Lower lobe of right lung (tissue), 2 donors: ENCODE data around the gene SASH1. TPM values are rescaled to one million over a fixed set of nuclear protein-coding genes. Genes with fewer than 3 reads are reported as not detected.
A peak's percentile ranks its signal among the peaks of the same experiment; 100 is the strongest.

ENCODE experiments used
- ATAC-seq, 2 donors: fragments of 200-7000 bp; cut with Tn5 transposase; one replicate each; pipeline ENCODE4 v1.9.1; 2020 to 2022; ENCODE audit warnings: mild to moderate bottlenecking in 2 of 2, moderate library complexity in 2 of 2
- DNase-seq: peaks from one replicate; pipeline ENCODE4 v3.0.0-alpha.2; 2020
- H3K27ac ChIP-seq: fragments of 200-600 bp; one replicate; pipeline ENCODE4 v1.8.0; 2022
- H3K27me3 ChIP-seq: fragments of 200-600 bp; one replicate; pipeline ENCODE4 v1.8.0; 2022; ENCODE audit warnings: low read depth
- H3K36me3 ChIP-seq: fragments of 200-600 bp; one replicate; pipeline ENCODE4 v1.8.0; 2022; ENCODE audit warnings: mild to moderate bottlenecking
- H3K4me1 ChIP-seq: fragments of 200-600 bp; one replicate; pipeline ENCODE4 v1.8.0; 2022
- H3K4me3 ChIP-seq: fragments of 200-600 bp; one replicate; pipeline ENCODE4 v1.8.0; 2022; ENCODE audit warnings: mild to moderate bottlenecking
- H3K9me3 ChIP-seq: fragments of 200-600 bp; one replicate; pipeline ENCODE4 v1.8.0; 2022
- CTCF ChIP-seq: fragments of 200-600 bp; IDR thresholded peaks from one replicate; pipeline ENCODE4 v1.8.0; 2022; ENCODE audit warnings: antibody characterized with exemption, mild to moderate bottlenecking
- intact Hi-C: fragments of 100-400 bp; cut with DNase I; formaldehyde crosslinking; loops from one replicate; pipeline ENCODE4 v1.11.0; 2022
- total RNA-seq: library from RNA; stranded (reverse); fragmentation: NEBNext Ultra II Directional; extraction: Animal tissue kit (Norgen Biotek cat#: 25700); gene quantifications from one replicate; pipeline ENCODE4 v1.2.1, GENCODE V29; 2021
- donor health status: DM: no; HTN: yes; CAD: no; lungs with severe emphysema.

SASH1 gene
- total RNA-seq, 1 donor from 2014 or later: 103 TPM

GRCh38 chr6:148340586-148341297 is 1.9 kb upstream of the SASH1 start:
- no peaks in the 10 kb centered on the region for H3K36me3 ChIP-seq
- TF ChIP-seq CTCF: no peak
- H3K9me3 ChIP-seq: no peaks in the 10 kb centered on the region
- ATAC-seq (no peak), DNase-seq (no peak)
- H3K4me3 ChIP-seq: peak overlapping the region; percentile 73
- intact Hi-C loops: no loop called here
- H3K4me1 ChIP-seq: peaks cover 19% of the 10 kb centered on the region
- H3K27me3 ChIP-seq: no peaks in the 10 kb centered on the region
- H3K27ac ChIP-seq: peak overlapping the region; percentile 95

GRCh38 chr6:148342100-148342349 is 613 bp upstream of the SASH1 start:
- Histone ChIP-seq H3K36me3 (no peaks in the 10 kb centered on the region), H3K9me3 (no peaks in the 10 kb centered on the region), H3K4me1 (peaks cover 27% of the 10 kb centered on the region), H3K27ac (peak overlapping the region; percentile 95), H3K27me3 (no peaks in the 10 kb centered on the region), H3K4me3 (peak overlapping the region; percentile 73)
- ATAC-seq (no peak), DNase-seq (no peak)
- intact Hi-C loops: no loop called here
- TF ChIP-seq CTCF: no peak

- intact Hi-C loops: no loop called here
- Histone ChIP-seq H3K27ac (peak overlapping the region; percentile 95), H3K4me1 (peaks cover 34% of the 10 kb centered on the region)
Measured at GRCh38 chr6:148343047-148343782, 577 bp downstream of the SASH1 start.

GRCh38 chr6:148345176-148345575 is 2.5 kb downstream of the SASH1 start:
- H3K9me3 ChIP-seq: no peaks in the 10 kb centered on the region
- peak overlapping the region; percentile 95 for H3K27ac ChIP-seq
- H3K27me3 ChIP-seq: no peaks in the 10 kb centered on the region
- no peak for DNase-seq
- peak; percentile 21 to 63 for ATAC-seq
- peaks cover 34% of the 10 kb centered on the region for H3K4me1 ChIP-seq
- no peak for TF ChIP-seq CTCF
- H3K4me3 ChIP-seq: no peak overlapping the region
- no peaks in the 10 kb centered on the region for H3K36me3 ChIP-seq
- intact Hi-C loops: no loop called here

More at GRCh38 chr6:148343047-148343782, 577 bp downstream of the SASH1 start:
- Histone ChIP-seq H3K36me3 (no peaks in the 10 kb centered on the region), H3K9me3 (no peaks in the 10 kb centered on the region), H3K4me3 (peak overlapping the region; percentile 73), H3K27me3 (no peaks in the 10 kb centered on the region)
- ATAC-seq: no peak
- TF ChIP-seq CTCF: no peak
- DNase-seq: no peak

GRCh38 chr6:148345578-148345977 is 2.9 kb downstream of the SASH1 start:
- peak overlapping the region; percentile 95 for H3K27ac ChIP-seq
- ATAC-seq (no peak), DNase-seq (no peak)
- intact Hi-C loops: no loop called here
- no peaks in the 10 kb centered on the region for H3K27me3 ChIP-seq
- H3K4me1 ChIP-seq: peaks cover 34% of the 10 kb centered on the region
- no peak overlapping the region for H3K4me3 ChIP-seq
- TF ChIP-seq CTCF: no peak
- no peaks in the 10 kb centered on the region for H3K9me3 ChIP-seq
- no peaks in the 10 kb centered on the region for H3K36me3 ChIP-seq
